Measurements from ENCODE around the gene PNMA6A. TPM values are rescaled to one million over a fixed set of nuclear protein-coding genes. Genes with fewer than 3 reads are reported as not detected.

The PNMA6A gene
- total and polyA plus RNA-seq, 2 donors (not counting 3 experiments of a cell fraction or from before 2014, with no cell fraction given): 1.2 to 1.3 TPM

GRCh38 chrX:153064061-153064460 is 8.2 kb upstream of the PNMA6A start:
- no peaks in the 10 kb centered on the region for H3K4me1 ChIP-seq (ENCODE audit: control insufficient read depth, extremely low read depth, insufficient read depth, low read length)
- H3K4me2 ChIP-seq (ENCODE audit: insufficient read depth, low read length): no peak overlapping the region
- no peaks in the 10 kb centered on the region for H3K9me1 ChIP-seq (replicated peaks; ENCODE audit: control insufficient read depth, extremely low read depth, insufficient read depth, low read length)
- ChIA-PET CTCF (no interaction called here), POLR2A (no interaction called here)
- H3K4me3 ChIP-seq (replicated peaks in 1 of 3; ENCODE audit: insufficient read depth in 1 of 3, low read depth in 1 of 3, low read length in 3 of 3): no peak overlapping the region
- no peaks in the 10 kb centered on the region for H3K36me3 ChIP-seq (ENCODE audit: control insufficient read depth in 2 of 2, extremely low read depth in 1 of 2, insufficient read depth in 2 of 2, low read length in 2 of 2)
- FAIRE-seq (no peak), DNase-seq (ENCODE audit: low read depth, low spot score) (no peak)
- H3K9me3 ChIP-seq (replicated peaks; ENCODE audit: control insufficient read depth, insufficient read depth, low read length): no peaks in the 10 kb centered on the region
- no TSS peak for BruUV-seq (replicated peaks)
- H3K27me3 ChIP-seq (ENCODE audit: control insufficient read depth in 2 of 2, insufficient read depth in 2 of 2, low read length in 2 of 2): no peaks in the 10 kb centered on the region
- no peak overlapping the region for H2AFZ ChIP-seq (ENCODE audit: low read depth, low read length)
- no peak for TF ChIP-seq JUN (IDR thresholded peaks at IDR 0.05; ENCODE audit: borderline replicate concordance, insufficient read depth, insufficient read length, low read depth)
- no peak for TF ChIP-seq MAX (IDR thresholded peaks at IDR 0.05; ENCODE audit: insufficient read depth, insufficient read length)
- no peak for TF ChIP-seq FOS (IDR thresholded peaks at IDR 0.05; ENCODE audit: borderline replicate concordance, insufficient read depth, low read length)
- TF ChIP-seq POLR2A (IDR thresholded peaks at IDR 0.05; ENCODE audit: low read depth, low read length): no peak
- TF ChIP-seq MYC (IDR thresholded peaks at IDR 0.05; ENCODE audit: low read depth, low read length): no peak
- TF ChIP-seq POLR2AphosphoS5 (IDR thresholded peaks at IDR 0.05; ENCODE audit: insufficient read depth, low read depth, low read length): no peak
- no peak for TF ChIP-seq CTCF (IDR thresholded peaks at IDR 0.05; ENCODE audit: extremely low read depth in 1 of 2, insufficient read depth in 1 of 2, low read depth in 1 of 2, low read length in 2 of 2)
- no peak for TF ChIP-seq EZH2 (IDR thresholded peaks at IDR 0.05; ENCODE audit: borderline replicate concordance, low read depth, low read length, severe bottlenecking)
- no peak for TF ChIP-seq GATA2 (IDR thresholded peaks at IDR 0.05; ENCODE audit: insufficient read depth, insufficient read length, low read depth, low read length)
- intact Hi-C loops (cut with micrococcal nuclease) (no loop called here), dilution Hi-C loops (cut with MboI; ENCODE audit: extremely low pct_ligation_motif_present, low sequenced_read_pairs) (no loop called here)
- H3K9ac ChIP-seq (replicated peaks; ENCODE audit: extremely low read depth, insufficient read depth, low read length): no peak overlapping the region
- no peaks in the 10 kb centered on the region for H4K20me1 ChIP-seq (replicated peaks; ENCODE audit: control insufficient read depth, extremely low read depth, insufficient read depth, low read length)
- H3K79me2 ChIP-seq (ENCODE audit: control insufficient read depth, insufficient read depth, low read length): no peaks in the 10 kb centered on the region
- H3K27ac ChIP-seq (ENCODE audit: insufficient read depth, low read depth, low read length): no peak overlapping the region
